ENCODE results near the gene LMNTD2. TPM values are rescaled to one million over a fixed set of nuclear protein-coding genes. Genes with fewer than 3 reads are reported as not detected.

LMNTD2 gene
- total and polyA plus RNA-seq, 2 donors (not counting 3 experiments of a cell fraction or from before 2014, with no cell fraction given), result 2.1 to 2.6 TPM

- no peaks in the 10 kb centered on the region for H3K9me3 ChIP-seq (replicated peaks; ENCODE audit: control insufficient read depth, insufficient read depth, low read length)
- ChIA-PET POLR2A (interaction anchor here (0.7 kb wide), 1 partner anchor 48 kb away, joined by 3 read pairs; no protein-coding TSS in a partner anchor), CTCF (interaction anchor here (1.8 kb wide), 1 partner anchor 13 kb away, joined by 6 read pairs; no protein-coding TSS in a partner anchor)
- H3K4me2 ChIP-seq (ENCODE audit: insufficient read depth, low read length), result peak overlapping the region; percentile 64
- FAIRE-seq (no peak), DNase-seq (ENCODE audit: low read depth, low spot score) (no peak)
- peak overlapping the region; percentile 53 to 62 (median 60) for H3K4me3 ChIP-seq (replicated peaks in 1 of 3; ENCODE audit: insufficient read depth in 1 of 3, low read depth in 1 of 3, low read length in 3 of 3)
- peak overlapping the region; percentile 85 for H2AFZ ChIP-seq (ENCODE audit: low read depth, low read length)
- no TSS peak for BruUV-seq (replicated peaks)
- no peaks in the 10 kb centered on the region for H4K20me1 ChIP-seq (replicated peaks; ENCODE audit: control insufficient read depth, extremely low read depth, insufficient read depth, low read length)
- H3K9me1 ChIP-seq (replicated peaks; ENCODE audit: control insufficient read depth, extremely low read depth, insufficient read depth, low read length), result no peaks in the 10 kb centered on the region
- TF ChIP-seq GATA2 (IDR thresholded peaks at IDR 0.05; ENCODE audit: insufficient read depth, insufficient read length, low read depth, low read length), result no peak
- no peak for TF ChIP-seq POLR2AphosphoS5 (IDR thresholded peaks at IDR 0.05; ENCODE audit: insufficient read depth, low read depth, low read length)
- no peak for TF ChIP-seq EZH2 (IDR thresholded peaks at IDR 0.05; ENCODE audit: borderline replicate concordance, low read depth, low read length, severe bottlenecking)
- TF ChIP-seq, protein P1, sequence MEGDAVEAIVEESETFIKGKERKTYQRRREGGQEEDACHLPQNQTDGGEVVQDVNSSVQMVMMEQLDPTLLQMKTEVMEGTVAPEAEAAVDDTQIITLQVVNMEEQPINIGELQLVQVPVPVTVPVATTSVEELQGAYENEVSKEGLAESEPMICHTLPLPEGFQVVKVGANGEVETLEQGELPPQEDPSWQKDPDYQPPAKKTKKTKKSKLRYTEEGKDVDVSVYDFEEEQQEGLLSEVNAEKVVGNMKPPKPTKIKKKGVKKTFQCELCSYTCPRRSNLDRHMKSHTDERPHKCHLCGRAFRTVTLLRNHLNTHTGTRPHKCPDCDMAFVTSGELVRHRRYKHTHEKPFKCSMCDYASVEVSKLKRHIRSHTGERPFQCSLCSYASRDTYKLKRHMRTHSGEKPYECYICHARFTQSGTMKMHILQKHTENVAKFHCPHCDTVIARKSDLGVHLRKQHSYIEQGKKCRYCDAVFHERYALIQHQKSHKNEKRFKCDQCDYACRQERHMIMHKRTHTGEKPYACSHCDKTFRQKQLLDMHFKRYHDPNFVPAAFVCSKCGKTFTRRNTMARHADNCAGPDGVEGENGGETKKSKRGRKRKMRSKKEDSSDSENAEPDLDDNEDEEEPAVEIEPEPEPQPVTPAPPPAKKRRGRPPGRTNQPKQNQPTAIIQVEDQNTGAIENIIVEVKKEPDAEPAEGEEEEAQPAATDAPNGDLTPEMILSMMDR (IDR thresholded peaks at IDR 0.05; ENCODE audit: extremely low read depth in 1 of 2, insufficient read depth in 1 of 2, low read depth in 1 of 2, low read length in 2 of 2), result no peak
- no peak for TF ChIP-seq FOS (IDR thresholded peaks at IDR 0.05; ENCODE audit: borderline replicate concordance, insufficient read depth, low read length)
- no peak for TF ChIP-seq JUN (IDR thresholded peaks at IDR 0.05; ENCODE audit: borderline replicate concordance, insufficient read depth, insufficient read length, low read depth)
- no peak for TF ChIP-seq MAX (IDR thresholded peaks at IDR 0.05; ENCODE audit: insufficient read depth, insufficient read length)
- TF ChIP-seq MYC (IDR thresholded peaks at IDR 0.05; ENCODE audit: low read depth, low read length), result no peak
- TF ChIP-seq POLR2A (IDR thresholded peaks at IDR 0.05; ENCODE audit: low read depth, low read length), result no peak
- intact Hi-C loops (cut with micrococcal nuclease) (no loop called here), dilution Hi-C loops (cut with MboI; ENCODE audit: extremely low pct_ligation_motif_present, low sequenced_read_pairs) (no loop called here)
- no peaks in the 10 kb centered on the region for H3K79me2 ChIP-seq (ENCODE audit: control insufficient read depth, insufficient read depth, low read length)
- no peaks in the 10 kb centered on the region for H3K27me3 ChIP-seq (ENCODE audit: control insufficient read depth in 2 of 2, insufficient read depth in 2 of 2, low read length in 2 of 2)
- peaks cover 0 to 2% of the 10 kb centered on the region in 2 experiments for H3K36me3 ChIP-seq (ENCODE audit: control insufficient read depth in 2 of 2, extremely low read depth in 1 of 2, insufficient read depth in 2 of 2, low read length in 2 of 2)
- no peak overlapping the region for H3K27ac ChIP-seq (ENCODE audit: insufficient read depth, low read depth, low read length)
- H3K9ac ChIP-seq (replicated peaks; ENCODE audit: extremely low read depth, insufficient read depth, low read length), result peak overlapping the region; percentile 41
- peaks cover 11% of the 10 kb centered on the region for H3K4me1 ChIP-seq (ENCODE audit: control insufficient read depth, extremely low read depth, insufficient read depth, low read length)
Observed at GRCh38 chr11:567629-568292, 7.2 kb upstream of the LMNTD2 start.
